Thyroid gland (tissue), 4 donors: ENCODE results near the gene AGBL1. TPM values are rescaled to one million over a fixed set of nuclear protein-coding genes. Genes with fewer than 3 reads are reported as not detected.
A peak's percentile ranks its signal among the peaks of the same experiment; 100 is the strongest.

ENCODE experiments used
- DNase-seq, 2 donors: peaks; one replicate each; pipeline ENCODE4 v3.0.0-alpha.2; 2019
- H3K27ac ChIP-seq, 3 donors: fragments of 200-600 bp; sonication (generic); 1 replicate in 2 of 3; 2 replicates in 1 of 3; pipeline ENCODE4 v1.5.1; 2016 to 2019; ENCODE audit warnings: mild to moderate bottlenecking in 1 of 3, moderate library complexity in 1 of 3
- H3K27me3 ChIP-seq: fragments of 200-600 bp; sonication (generic); one replicate; pipeline ENCODE4 v1.5.1; 2019
- H3K36me3 ChIP-seq, 2 donors: fragments of 200-600 bp; sonication (generic); one replicate each; pipeline ENCODE4 v1.5.1; 2016 to 2019
- H3K4me1 ChIP-seq, 2 donors: fragments of 200-600 bp; sonication (generic); one replicate each; pipeline ENCODE4 v1.5.1; 2017 to 2019
- H3K4me3 ChIP-seq, 3 donors: fragments of 200-600 bp; sonication (generic); replicated peaks in 1 of 3; 1 replicate in 2 of 3; 2 replicates in 1 of 3; pipeline ENCODE4 v1.5.1; 2016; ENCODE audit warnings: mild to moderate bottlenecking in 1 of 3
- H3K9me3 ChIP-seq: fragments of 200-600 bp; sonication (generic); one replicate; pipeline ENCODE4 v1.5.1; 2017
- POLR2A ChIP-seq, 2 donors: fragments of 450-650 bp; IDR thresholded peaks; one replicate each; pipeline ENCODE4 v1.6.1; 2017; ENCODE audit warnings: antibody characterized with exemption in 2 of 2, mild to moderate bottlenecking in 2 of 2, moderate library complexity in 1 of 2
- WGBS, 2 donors: methylation state at CpG; one replicate each; pipeline ENCODE4 v1.1.5; 2017; 5-methylcytosine and 5-hydroxymethylcytosine counted together
- intact Hi-C: fragments of 100-400 bp; cut with DNase I; formaldehyde crosslinking; loops from one replicate; pipeline ENCODE4 v1.15.1; 2023
- total RNA-seq, 4 donors: library from RNA; depleted of rRNA; stranded (reverse); fragments of >200 nt; gene quantifications; one replicate each; pipeline ENCODE4 v1.2.3, GENCODE V29; 2016
- TF ChIP-seq, protein P1 (sequence below), 6 experiments: fragments of 200-600 bp in 3 of 6; fragments of 450-650 bp in 3 of 6; sonication (generic) in 3 of 6; IDR thresholded peaks; one replicate each; pipeline ENCODE4 v1.5.1; 2016 to 2019; ENCODE audit warnings: antibody characterized with exemption in 6 of 6, mild to moderate bottlenecking in 2 of 6, inconsistent platforms in 1 of 6, moderate library complexity in 1 of 6

The AGBL1 gene
- total RNA-seq, 4 donors from 2014 or later = not detected

GRCh38 chr15:86591994-86592735 lies 512.5 kb downstream of the AGBL1 start:
- H3K27ac ChIP-seq = no peak overlapping the region
- TF ChIP-seq, protein P1, sequence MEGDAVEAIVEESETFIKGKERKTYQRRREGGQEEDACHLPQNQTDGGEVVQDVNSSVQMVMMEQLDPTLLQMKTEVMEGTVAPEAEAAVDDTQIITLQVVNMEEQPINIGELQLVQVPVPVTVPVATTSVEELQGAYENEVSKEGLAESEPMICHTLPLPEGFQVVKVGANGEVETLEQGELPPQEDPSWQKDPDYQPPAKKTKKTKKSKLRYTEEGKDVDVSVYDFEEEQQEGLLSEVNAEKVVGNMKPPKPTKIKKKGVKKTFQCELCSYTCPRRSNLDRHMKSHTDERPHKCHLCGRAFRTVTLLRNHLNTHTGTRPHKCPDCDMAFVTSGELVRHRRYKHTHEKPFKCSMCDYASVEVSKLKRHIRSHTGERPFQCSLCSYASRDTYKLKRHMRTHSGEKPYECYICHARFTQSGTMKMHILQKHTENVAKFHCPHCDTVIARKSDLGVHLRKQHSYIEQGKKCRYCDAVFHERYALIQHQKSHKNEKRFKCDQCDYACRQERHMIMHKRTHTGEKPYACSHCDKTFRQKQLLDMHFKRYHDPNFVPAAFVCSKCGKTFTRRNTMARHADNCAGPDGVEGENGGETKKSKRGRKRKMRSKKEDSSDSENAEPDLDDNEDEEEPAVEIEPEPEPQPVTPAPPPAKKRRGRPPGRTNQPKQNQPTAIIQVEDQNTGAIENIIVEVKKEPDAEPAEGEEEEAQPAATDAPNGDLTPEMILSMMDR (IDR thresholded peaks at IDR 0.05) = no peak
- no peak for TF ChIP-seq POLR2A (IDR thresholded peaks at IDR 0.05)
- H3K9me3 ChIP-seq = no peaks in the 10 kb centered on the region
- no peak overlapping the region for H3K4me3 ChIP-seq
- 46 to 51% methylated on average over 9 of the region's 9 CpGs for WGBS, 2 donors
- intact Hi-C loops = no loop called here
- H3K4me1 ChIP-seq = no peaks in the 10 kb centered on the region
- no peaks in the 10 kb centered on the region for H3K27me3 ChIP-seq
- no peaks in the 10 kb centered on the region for H3K36me3 ChIP-seq
- peak; percentile 21 to 40 for DNase-seq

DNA sequence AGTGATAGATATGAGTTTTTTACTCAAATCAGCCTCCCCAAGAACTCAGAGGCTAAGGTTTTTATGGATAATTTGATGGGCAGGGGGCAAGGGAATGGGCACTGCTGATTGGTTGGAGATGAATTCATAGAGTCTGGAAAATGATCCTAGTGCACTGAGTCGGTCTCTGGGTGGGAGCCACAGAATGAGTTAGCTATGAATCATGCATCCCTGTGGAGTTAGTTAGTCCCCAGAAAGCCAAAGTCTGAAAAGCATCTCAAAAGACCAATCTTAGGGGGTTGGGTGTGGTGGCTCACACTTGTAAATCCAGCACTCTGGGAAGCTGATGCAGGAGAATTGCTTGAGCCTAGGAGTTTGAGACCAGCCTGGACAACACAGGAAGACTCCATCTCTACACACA lies 516.1 kb downstream of the AGBL1 start:
- Histone ChIP-seq H3K9me3 (no peaks in the 10 kb centered on the region), H3K27ac (no peak overlapping the region), H3K4me1 (no peaks in the 10 kb centered on the region), H3K36me3 (no peaks in the 10 kb centered on the region), H3K4me3 (no peak overlapping the region), H3K27me3 (no peaks in the 10 kb centered on the region)
- TF ChIP-seq, protein P1 (IDR thresholded peaks at IDR 0.05) = no peak
- no peak for TF ChIP-seq POLR2A (IDR thresholded peaks at IDR 0.05)
- no peak for DNase-seq
- intact Hi-C loops = no loop called here
- WGBS, 2 donors = 71 to 82% methylated on average over 1 of the region's 1 CpG

GRCh38 chr15:86603466-86603865 lies 523.8 kb downstream of the AGBL1 start:
- no peak overlapping the region for H3K27ac ChIP-seq
- H3K4me1 ChIP-seq = no peaks in the 10 kb centered on the region
- no peak for DNase-seq
- intact Hi-C loops = no loop called here
- H3K9me3 ChIP-seq = no peaks in the 10 kb centered on the region
- 73 to 78% methylated on average over 2 of the region's 2 CpGs for WGBS, 2 donors
- H3K36me3 ChIP-seq = no peaks in the 10 kb centered on the region
- TF ChIP-seq, protein P1 (IDR thresholded peaks at IDR 0.05) = no peak
- no peak overlapping the region for H3K4me3 ChIP-seq
- no peaks in the 10 kb centered on the region for H3K27me3 ChIP-seq

DNA sequence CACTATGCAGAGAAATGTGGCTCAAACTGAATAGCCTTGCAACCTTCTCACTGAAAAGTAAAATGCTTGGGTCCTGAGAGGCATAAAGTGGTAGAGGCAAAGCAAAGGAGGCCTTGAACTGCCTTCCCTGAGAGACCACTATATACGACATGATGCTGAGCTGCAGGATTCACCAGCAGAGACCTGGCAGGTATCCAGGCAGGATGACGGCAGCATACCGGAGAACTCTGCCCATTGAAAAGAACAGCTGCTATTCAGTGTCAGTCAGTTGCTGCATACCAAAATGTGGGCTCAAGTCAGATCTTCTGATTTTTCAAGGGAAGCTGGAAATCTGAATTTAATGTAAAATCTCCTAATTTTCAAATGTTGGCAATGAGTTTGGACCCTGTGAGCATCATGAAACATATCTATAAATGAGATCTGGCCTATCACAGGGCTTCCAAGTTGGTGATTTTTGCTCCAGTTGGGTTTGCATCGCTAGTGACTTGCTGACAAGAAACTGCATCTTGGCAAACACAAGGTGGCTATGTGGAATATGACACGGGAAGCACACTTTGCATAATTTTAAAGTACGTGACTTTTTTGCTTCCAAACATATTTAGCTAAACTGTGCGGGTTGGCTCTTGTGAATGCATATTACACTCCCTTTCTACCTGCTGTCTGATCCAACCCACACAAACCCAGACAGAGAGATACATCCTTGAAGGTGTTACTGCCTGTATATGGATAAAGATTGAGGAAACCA lies 529.0 kb downstream of the AGBL1 start:
- H3K36me3 ChIP-seq = no peaks in the 10 kb centered on the region
- TF ChIP-seq, protein P1 (IDR thresholded peaks at IDR 0.05) = no peak
- no peak for TF ChIP-seq POLR2A (IDR thresholded peaks at IDR 0.05)
- no peak overlapping the region for H3K27ac ChIP-seq
- H3K27me3 ChIP-seq = no peaks in the 10 kb centered on the region
- 63 to 65% methylated on average over 7 of the region's 7 CpGs for WGBS, 2 donors
- H3K4me1 ChIP-seq = no peaks in the 10 kb centered on the region
- intact Hi-C loops = no loop called here
- H3K9me3 ChIP-seq = no peaks in the 10 kb centered on the region
- DNase-seq = peak; percentile 5 to 7
- H3K4me3 ChIP-seq = no peak overlapping the region

GRCh38 chr15:86609275-86609674 lies 529.6 kb downstream of the AGBL1 start:
- H3K4me3 ChIP-seq = no peak overlapping the region
- intact Hi-C loops = no loop called here
- no peak overlapping the region for H3K27ac ChIP-seq
- no peaks in the 10 kb centered on the region for H3K4me1 ChIP-seq
- WGBS, 2 donors = 94 to 95% methylated on average over 3 of the region's 3 CpGs
- H3K27me3 ChIP-seq = no peaks in the 10 kb centered on the region
- H3K9me3 ChIP-seq = no peaks in the 10 kb centered on the region
- H3K36me3 ChIP-seq = no peaks in the 10 kb centered on the region
- no peak for TF ChIP-seq POLR2A (IDR thresholded peaks at IDR 0.05)
- TF ChIP-seq, protein P1 (IDR thresholded peaks at IDR 0.05) = no peak
- DNase-seq = no peak
